ENCODE results near the gene TERT.

DNA sequence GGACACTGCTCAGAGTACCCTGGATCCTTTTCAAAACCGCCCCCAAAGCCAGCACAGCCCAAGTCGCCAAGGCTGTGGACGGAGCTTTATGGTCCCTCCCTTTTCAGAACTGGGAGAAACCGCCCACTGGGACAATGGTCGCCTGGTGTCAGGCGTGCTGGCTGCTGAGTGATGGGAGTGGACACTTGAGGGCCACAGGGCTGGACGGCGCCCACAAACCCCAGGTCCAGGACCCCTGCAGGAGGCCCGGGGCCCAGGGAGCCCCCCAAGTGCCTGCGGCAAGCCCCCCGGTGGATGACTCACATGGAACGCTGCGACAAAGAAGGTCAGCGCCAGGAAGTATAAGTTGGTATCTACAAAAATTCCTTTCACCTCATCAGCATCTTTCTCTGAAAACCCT, 39.1 kb upstream of the TERT start:
- TF ChIP-seq ARNT (IDR thresholded peaks at IDR 0.05) (no peak), SUZ12 (IDR thresholded peaks at IDR 0.05) (no peak), SP1 (IDR thresholded peaks at IDR 0.05) (no peak), TARDBP (IDR thresholded peaks at IDR 0.05) (no peak), ZNF384 (IDR thresholded peaks at IDR 0.05) (no peak), FOXK2 (IDR thresholded peaks at IDR 0.05) (no peak), BHLHE40 (IDR thresholded peaks at IDR 0.05; ENCODE audit: borderline replicate concordance) (no peak)

All from HEK293T (cell line).